Breast epithelium (tissue), 3 donors: ENCODE data around the gene ARHGEF7.

Source experiments
- POLR2AphosphoS5 ChIP-seq, 3 donors: sonication (generic); formaldehyde crosslinking; IDR thresholded peaks; one replicate each; pipeline ENCODE4 v1.6.1; 2017; ENCODE audit warnings: antibody characterized with exemption in 3 of 3
- TF ChIP-seq, protein P1 (sequence below), 3 donors: fragments of 450-650 bp; IDR thresholded peaks; one replicate each; pipeline ENCODE4 v1.5.1; 2016 to 2017; ENCODE audit warnings: antibody characterized with exemption in 3 of 3, mild to moderate bottlenecking in 3 of 3, moderate library complexity in 3 of 3

DNA sequence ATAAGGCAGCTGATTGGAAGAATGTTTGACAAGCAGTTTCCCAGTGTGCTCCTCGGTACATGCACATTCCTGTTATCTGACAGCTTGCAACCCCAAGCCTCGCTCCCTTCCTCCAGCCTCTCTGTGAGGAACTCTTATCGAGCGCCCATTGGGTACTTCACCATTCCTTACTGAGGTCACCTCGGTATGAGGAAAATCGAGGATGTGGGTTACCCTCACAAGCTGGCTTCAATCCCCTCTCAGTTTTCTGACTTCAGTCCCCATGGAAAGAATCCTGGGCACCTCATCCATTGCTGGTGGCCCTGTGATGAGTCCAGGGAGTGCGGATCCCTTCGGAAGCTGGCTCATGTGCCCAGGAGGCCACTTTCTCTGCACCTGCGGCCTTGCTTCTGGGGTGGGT is 222.6 kb downstream of the ARHGEF7 start:
- TF ChIP-seq, protein P1, sequence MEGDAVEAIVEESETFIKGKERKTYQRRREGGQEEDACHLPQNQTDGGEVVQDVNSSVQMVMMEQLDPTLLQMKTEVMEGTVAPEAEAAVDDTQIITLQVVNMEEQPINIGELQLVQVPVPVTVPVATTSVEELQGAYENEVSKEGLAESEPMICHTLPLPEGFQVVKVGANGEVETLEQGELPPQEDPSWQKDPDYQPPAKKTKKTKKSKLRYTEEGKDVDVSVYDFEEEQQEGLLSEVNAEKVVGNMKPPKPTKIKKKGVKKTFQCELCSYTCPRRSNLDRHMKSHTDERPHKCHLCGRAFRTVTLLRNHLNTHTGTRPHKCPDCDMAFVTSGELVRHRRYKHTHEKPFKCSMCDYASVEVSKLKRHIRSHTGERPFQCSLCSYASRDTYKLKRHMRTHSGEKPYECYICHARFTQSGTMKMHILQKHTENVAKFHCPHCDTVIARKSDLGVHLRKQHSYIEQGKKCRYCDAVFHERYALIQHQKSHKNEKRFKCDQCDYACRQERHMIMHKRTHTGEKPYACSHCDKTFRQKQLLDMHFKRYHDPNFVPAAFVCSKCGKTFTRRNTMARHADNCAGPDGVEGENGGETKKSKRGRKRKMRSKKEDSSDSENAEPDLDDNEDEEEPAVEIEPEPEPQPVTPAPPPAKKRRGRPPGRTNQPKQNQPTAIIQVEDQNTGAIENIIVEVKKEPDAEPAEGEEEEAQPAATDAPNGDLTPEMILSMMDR (IDR thresholded peaks at IDR 0.05): no peak
- TF ChIP-seq POLR2AphosphoS5 (IDR thresholded peaks at IDR 0.05): no peak
